Right cardiac atrium (tissue), 5 donors: ENCODE results near the gene TTC7B. TPM values are rescaled to one million over a fixed set of nuclear protein-coding genes. Genes with fewer than 3 reads are reported as not detected.
A peak's percentile ranks its signal among the peaks of the same experiment; 100 is the strongest.

Experiments
- ATAC-seq, 2 donors: fragments of 200-7000 bp; cut with Tn5 transposase; one replicate each; pipeline versions ENCODE4 v1.8.0 to v1.9.1; 2020; ENCODE audit warnings: moderate library complexity in 2 of 2, mild to moderate bottlenecking in 1 of 2
- DNase-seq, 3 donors: peaks; one replicate each; pipeline ENCODE4 v3.0.0-alpha.2; 2020
- H3K27ac ChIP-seq: one replicate; pipeline ENCODE4 v1.5.1; 2013; ENCODE audit warnings: mild to moderate bottlenecking, low read length, control low read depth, moderate library complexity
- H3K27me3 ChIP-seq: one replicate; pipeline ENCODE4 v1.6.1; 2013; ENCODE audit not compliant: control insufficient read depth, insufficient read depth
- H3K4me1 ChIP-seq: one replicate; pipeline ENCODE4 v1.6.1; 2013; ENCODE audit warnings: low read length; ENCODE audit not compliant: control insufficient read depth, insufficient read depth
- H3K4me3 ChIP-seq: one replicate; pipeline ENCODE4 v1.5.1; 2013; ENCODE audit warnings: low read length, control low read depth
- H3K9me3 ChIP-seq: one replicate; pipeline ENCODE4 v1.6.1; 2013; ENCODE audit warnings: low read length; ENCODE audit not compliant: control insufficient read depth
- WGBS: extraction: QIAGEN DNeasy Blood & Tissue Kit; methylation state at CpG from one replicate; pipeline ENCODE4 v1.1.7; 2013; 5-methylcytosine and 5-hydroxymethylcytosine counted together
- intact Hi-C, 4 donors: fragments of 100-400 bp; cut with DNase I; formaldehyde crosslinking; loops; one replicate each; pipeline versions ENCODE4 v1.11.0 to v1.14.0; 2022 to 2023
- polyA plus RNA-seq: library from polyadenylated mRNA; stranded (reverse); fragments of 200-250 nt; gene quantifications from one replicate; pipeline ENCODE4 v1.2.3, GENCODE V29; 2013
- total RNA-seq, 4 donors: library from RNA; stranded (reverse); fragmentation: NEBNext Ultra II Directional; extraction: Animal tissue kit (Norgen Biotek cat#: 25700); gene quantifications; one replicate each; pipeline ENCODE4 v1.2.1, GENCODE V29; 2021
- donor health status: healthy with polysubstance abuse.
- donor health status: DM: no; HTN: yes; CAD: no.
- donor health status: DM: no; HTN: no; CAD: no.
- donor health status: DM: no; HTN: yes; CAD: no; lungs with severe emphysema.
- donor health status: DM: yes; HTN: yes; CAD: no.

TTC7B gene
- total and polyA plus RNA-seq, 5 donors: 38.1 to 88.7 (median 82.8) TPM

DNA sequence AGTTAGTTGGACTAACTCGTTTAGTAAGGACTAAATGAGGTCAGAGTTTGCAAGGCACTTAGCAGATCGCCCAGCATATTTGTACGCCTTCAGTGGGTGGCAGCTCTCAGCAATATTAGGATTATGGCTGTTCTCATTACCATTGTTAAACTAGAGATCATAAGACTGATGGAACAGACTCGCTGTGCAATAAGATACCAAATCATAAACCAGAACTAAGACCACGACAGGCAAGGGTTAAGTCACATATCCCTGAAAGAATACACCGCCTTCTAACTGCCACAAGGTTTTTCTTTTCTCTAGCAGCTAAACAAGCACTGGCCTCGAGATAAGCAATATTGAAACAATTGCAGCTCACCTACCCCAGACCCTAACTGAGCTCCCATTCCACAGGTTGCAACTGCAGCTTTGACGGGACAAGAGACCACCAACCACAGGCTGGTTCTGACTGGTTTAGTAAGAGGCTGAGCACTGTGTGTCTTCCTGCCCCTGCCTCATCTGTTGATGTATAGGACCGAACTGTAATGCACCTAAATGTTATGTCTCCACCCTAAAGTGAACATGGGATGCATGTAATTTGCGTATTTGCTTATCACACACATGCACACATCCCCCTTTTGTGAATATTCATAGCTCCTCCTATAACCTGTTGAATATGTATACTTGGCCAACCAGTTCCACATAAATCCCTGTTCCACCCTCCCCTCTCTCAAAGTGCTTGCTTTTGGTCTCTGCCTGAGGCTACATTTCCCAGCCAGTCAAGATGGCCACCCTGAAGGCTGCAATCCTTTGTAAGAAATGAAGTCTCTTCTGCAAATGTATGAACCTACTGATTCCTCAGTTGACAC, 266.2 kb downstream of the TTC7B start:
- Histone ChIP-seq H3K9me3 (no peaks in the 10 kb centered on the region), H3K27me3 (no peaks in the 10 kb centered on the region), H3K4me1 (peaks cover 7% of the 10 kb centered on the region), H3K27ac (no peak overlapping the region), H3K4me3 (no peak overlapping the region)
- intact Hi-C loops: no loop called here
- ATAC-seq (no peak), DNase-seq (peak in 1 of 3 donors; percentile 3)
- WGBS: 86% methylated on average over 10 of the region's 10 CpGs

DNA sequence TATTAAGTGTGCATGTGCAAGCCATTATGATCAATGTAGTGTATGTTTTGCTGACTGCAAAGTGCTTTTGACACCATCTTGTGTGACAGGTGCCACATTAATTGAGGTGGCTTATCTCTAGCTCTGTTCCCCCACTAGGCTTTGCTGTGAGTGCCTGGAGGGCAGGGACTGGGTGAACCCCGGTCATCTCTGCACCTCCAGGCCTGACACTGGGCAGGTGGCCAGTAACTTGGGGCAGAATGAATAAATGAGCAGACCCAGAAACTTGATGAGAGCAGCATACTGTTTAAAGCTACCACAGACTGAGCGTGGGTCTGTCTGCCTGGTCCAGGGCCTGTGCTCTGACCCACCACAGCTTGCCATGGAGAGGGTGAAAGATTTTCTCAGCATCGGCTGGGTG, 267.8 kb downstream of the TTC7B start:
- Histone ChIP-seq H3K27ac (no peak overlapping the region), H3K4me1 (peaks cover 9% of the 10 kb centered on the region), H3K27me3 (no peaks in the 10 kb centered on the region), H3K4me3 (no peak overlapping the region), H3K9me3 (no peaks in the 10 kb centered on the region)
- whole genome bisulfite sequencing: 93% methylated on average over 3 of the region's 3 CpGs
- intact Hi-C loops: no loop called here
- peak in 2 of 3 donors; percentile 32 to 41 for DNase-seq
- no peak for ATAC-seq

DNA sequence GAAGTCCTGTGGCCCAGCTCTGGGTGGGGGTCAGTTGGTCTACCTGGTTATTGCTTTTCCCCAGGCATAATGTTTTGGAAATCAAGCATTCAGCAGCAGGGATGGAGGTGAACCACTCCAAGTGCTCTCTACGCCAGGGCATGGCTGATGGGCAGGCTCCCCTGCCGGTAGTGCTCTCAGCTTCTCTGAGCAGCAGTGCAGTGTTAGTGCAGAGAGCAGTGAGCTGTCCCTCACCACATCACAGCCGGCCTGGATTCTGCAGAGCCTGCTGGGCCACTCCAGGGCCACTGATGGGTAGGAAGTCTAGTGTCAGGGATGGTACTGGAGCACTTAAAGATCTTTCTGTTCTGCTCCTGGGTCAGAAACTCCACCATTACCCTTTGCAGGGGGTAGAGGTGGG, 268.3 kb downstream of the TTC7B start:
- H3K27ac ChIP-seq: no peak overlapping the region
- H3K27me3 ChIP-seq: no peaks in the 10 kb centered on the region
- DNase-seq (peak in 1 of 3 donors; percentile 23), ATAC-seq (no peak)
- peaks cover 9% of the 10 kb centered on the region for H3K4me1 ChIP-seq
- WGBS: 85% methylated on average over 3 of the region's 3 CpGs
- H3K9me3 ChIP-seq: no peaks in the 10 kb centered on the region
- no peak overlapping the region for H3K4me3 ChIP-seq
- intact Hi-C loops: no loop called here

DNA sequence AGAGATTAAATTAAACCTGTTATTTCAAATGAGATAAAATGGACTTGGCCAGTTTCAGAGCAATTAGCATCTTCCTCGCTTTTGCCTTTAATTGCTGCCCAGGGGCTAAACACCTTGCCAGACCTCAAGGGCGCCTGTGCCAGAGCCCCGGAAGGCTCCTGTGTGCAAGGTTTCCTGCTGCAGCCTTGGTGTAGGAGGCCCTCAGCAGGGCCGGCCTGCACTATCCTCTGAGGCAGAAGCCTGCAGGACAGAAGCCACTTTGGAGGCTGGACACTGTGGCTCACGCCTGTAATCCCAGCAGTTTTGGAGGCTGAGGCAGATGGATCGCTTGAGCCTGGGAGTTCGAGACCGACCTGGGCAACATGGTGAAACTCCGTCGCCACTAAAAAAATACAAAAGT, 269.0 kb downstream of the TTC7B start:
- ATAC-seq: no peak
- H3K27ac ChIP-seq: no peak overlapping the region
- no peaks in the 10 kb centered on the region for H3K27me3 ChIP-seq
- intact Hi-C loops: no loop called here
- peaks cover 9% of the 10 kb centered on the region for H3K4me1 ChIP-seq
- H3K9me3 ChIP-seq: no peaks in the 10 kb centered on the region
- DNase-seq: peak in 1 of 3 donors; percentile 37
- no peak overlapping the region for H3K4me3 ChIP-seq
- WGBS: 94% methylated on average over 10 of the region's 10 CpGs

DNA sequence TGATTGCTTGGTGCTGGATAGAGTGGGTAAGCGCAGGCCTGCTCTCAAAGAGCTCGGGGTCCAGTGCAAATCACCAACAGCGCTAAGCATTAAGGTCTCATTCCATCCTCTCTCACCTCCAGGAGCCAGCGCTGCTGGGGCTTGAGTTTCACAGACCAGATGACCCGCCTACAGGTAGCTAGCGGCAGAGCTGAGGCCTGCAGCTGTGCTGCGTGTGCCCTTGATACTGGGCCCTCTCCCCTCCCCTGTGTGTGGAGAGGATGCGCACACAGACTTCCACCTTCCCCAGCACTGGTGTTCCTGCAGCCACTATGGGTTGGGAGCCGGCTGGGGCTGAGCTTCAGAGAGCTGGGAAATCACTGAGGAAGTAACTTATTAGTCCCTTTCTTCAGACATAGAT, 269.5 kb downstream of the TTC7B start:
- intact Hi-C loops: no loop called here
- peak in 1 of 3 donors; percentile 12 for DNase-seq
- H3K4me1 ChIP-seq: peaks cover 9% of the 10 kb centered on the region
- 85% methylated on average over 9 of the region's 9 CpGs for WGBS
- no peaks in the 10 kb centered on the region for H3K9me3 ChIP-seq
- H3K27ac ChIP-seq: no peak overlapping the region
- no peak overlapping the region for H3K4me3 ChIP-seq
- H3K27me3 ChIP-seq: no peaks in the 10 kb centered on the region
- no peak for ATAC-seq

DNA sequence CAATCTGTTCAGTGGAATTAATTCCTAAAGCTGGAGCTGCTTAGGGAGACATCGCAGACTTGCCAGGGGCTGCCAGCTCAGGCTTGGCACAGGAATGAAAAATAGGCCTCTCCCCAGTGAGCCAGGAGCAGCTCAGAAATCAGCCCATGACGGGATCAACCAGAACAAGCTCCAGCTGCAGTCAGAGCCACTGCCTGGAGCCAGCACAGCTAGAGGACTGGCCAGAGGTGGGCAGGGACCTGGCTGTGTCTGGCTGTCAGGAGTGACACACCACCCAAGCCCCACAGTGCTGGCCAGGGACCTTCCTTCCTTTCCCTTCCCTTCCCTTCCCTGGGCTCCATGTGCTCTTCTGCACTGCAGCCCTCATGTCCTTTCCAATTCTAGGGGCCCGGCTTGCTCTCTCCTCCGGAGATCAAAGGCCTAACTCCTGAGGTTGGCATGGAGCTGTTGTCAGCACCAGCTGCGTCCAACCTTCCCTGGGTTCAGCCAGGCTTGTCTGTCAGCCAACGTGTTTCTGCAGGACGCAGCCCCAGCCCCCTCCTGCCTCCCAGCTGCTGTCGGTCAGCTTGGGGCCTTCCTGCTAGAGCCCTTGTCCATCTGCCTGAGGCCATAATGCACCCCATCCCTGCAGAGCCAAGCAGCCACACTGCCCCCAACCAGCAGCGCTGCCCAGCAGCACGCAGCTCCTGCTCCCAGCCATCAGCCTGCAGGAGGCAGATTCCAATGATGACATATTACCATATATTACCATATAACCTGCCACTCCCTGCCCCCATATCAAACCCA, 270.1 kb downstream of the TTC7B start:
- WGBS: 50% methylated on average over 10 of the region's 10 CpGs

DNA sequence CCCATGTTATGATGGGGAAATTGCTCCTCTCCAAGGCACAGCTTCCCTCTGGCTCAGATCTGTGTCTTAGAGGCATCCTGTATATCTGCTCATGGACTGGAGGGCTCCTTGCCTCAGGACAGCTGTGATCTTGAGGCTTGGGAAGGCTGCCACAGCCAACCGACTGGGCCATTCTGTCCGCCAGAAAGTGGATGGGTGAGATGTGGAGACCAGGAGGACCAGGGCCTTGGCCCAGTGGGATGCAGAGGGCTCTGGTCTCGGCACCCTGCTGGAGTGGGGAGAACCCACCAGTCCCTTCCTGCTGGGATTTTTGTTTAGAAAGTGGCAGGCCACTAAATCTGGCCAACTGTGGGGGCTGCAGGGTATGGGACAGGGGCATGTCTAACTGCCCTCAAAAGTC, 270.8 kb downstream of the TTC7B start:
- peaks cover 9% of the 10 kb centered on the region for H3K4me1 ChIP-seq
- no peak overlapping the region for H3K4me3 ChIP-seq
- H3K27ac ChIP-seq: peak overlapping the region; percentile 46
- ATAC-seq (peak in 1 of 2 donors; percentile 10), DNase-seq (peak in 2 of 3 donors; percentile 14 to 36)
- H3K9me3 ChIP-seq: no peaks in the 10 kb centered on the region
- 75% methylated on average over 3 of the region's 3 CpGs for WGBS
- H3K27me3 ChIP-seq: no peaks in the 10 kb centered on the region
- intact Hi-C loops: no loop called here

More for the DNA sequence above, 270.1 kb downstream of the TTC7B start:
- H3K27me3 ChIP-seq: no peaks in the 10 kb centered on the region
- intact Hi-C loops: no loop called here
- H3K9me3 ChIP-seq: no peaks in the 10 kb centered on the region
- ATAC-seq (peak; percentile 80 to 82), DNase-seq (peak; percentile 39 to 77 (median 75))
- H3K4me1 ChIP-seq: peaks cover 9% of the 10 kb centered on the region
- no peak overlapping the region for H3K4me3 ChIP-seq
- peak overlapping the region; percentile 46 for H3K27ac ChIP-seq

DNA sequence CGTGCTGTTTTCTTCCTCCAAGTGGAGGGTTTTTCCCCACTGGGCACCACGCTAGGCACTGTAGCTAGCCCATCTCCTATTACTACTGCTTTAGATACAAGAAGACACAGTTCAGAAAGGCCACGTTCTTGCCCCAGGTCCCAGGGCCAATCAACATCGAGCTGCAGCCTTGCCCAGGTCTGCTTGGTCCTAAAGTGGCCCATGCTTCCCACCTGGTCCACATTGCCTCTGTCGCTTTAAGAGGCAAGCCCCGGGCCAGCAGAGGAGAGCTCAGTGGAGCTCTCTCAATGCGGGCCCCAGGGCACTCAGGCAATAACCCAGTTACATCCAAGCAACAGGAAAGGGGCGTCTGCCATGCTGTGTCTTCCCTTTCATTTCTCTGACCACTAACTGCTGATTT, 271.3 kb downstream of the TTC7B start:
- peaks cover 9% of the 10 kb centered on the region for H3K4me1 ChIP-seq

DNA sequence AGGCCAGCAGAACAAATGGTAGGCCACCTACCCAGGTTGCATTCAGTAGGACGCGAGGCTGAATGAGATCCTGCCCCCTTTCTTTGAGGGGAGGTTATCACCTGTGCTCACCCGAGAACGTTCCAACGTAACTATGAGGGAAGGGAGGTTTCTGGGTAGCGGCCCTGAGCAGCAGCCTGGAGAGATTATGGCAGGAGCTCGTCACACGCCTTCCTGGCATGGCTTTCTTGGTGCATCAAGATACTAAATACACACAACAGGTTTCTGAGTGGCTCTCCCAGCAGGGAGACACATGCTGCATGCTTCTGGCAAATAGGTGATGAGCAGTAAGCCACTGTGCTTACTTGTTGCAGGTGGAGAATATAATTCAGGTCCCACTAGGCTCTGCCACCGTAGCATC, 271.7 kb downstream of the TTC7B start:
- no peak overlapping the region for H3K27ac ChIP-seq
- peaks cover 9% of the 10 kb centered on the region for H3K4me1 ChIP-seq
- peak in 1 of 3 donors; percentile 12 for DNase-seq
- 87% methylated on average over 9 of the region's 9 CpGs for WGBS
- H3K9me3 ChIP-seq: no peaks in the 10 kb centered on the region
- H3K27me3 ChIP-seq: no peaks in the 10 kb centered on the region
- ATAC-seq: no peak
- H3K4me3 ChIP-seq: no peak overlapping the region
- intact Hi-C loops: no loop called here

More for the DNA sequence above, 271.3 kb downstream of the TTC7B start:
- H3K27me3 ChIP-seq: no peaks in the 10 kb centered on the region
- peak in 1 of 3 donors; percentile 41 for DNase-seq
- H3K27ac ChIP-seq: peak overlapping the region; percentile 46
- WGBS: 85% methylated on average over 8 of the region's 8 CpGs
- intact Hi-C loops: no loop called here
- H3K4me3 ChIP-seq: no peak overlapping the region
- ATAC-seq: no peak
- H3K9me3 ChIP-seq: no peaks in the 10 kb centered on the region

DNA sequence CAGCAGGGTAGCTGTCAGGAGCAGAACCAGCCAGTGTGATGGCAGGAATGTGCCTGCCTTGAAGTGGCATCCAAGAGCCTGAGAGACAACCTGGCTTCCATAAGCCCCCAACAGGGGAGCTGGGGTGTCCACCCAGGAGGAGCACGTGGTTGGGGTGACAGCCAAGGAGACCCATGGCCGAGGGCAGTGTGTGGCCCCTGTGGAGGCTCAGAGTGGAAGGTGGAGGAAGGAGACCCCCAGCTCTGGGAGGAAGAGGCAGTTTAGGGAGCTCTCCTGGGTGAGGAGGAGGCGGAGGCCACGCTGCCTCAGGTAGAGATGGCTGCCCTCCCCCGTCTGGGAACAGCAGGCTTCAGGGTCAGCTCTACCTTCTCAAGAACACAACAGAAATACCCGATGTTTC, 272.4 kb downstream of the TTC7B start:
- DNase-seq: peak in 2 of 3 donors; percentile 27 to 31
- intact Hi-C loops: no loop called here
- 95% methylated on average over 6 of the region's 6 CpGs for WGBS
- H3K4me1 ChIP-seq: peaks cover 9% of the 10 kb centered on the region
- no peak overlapping the region for H3K4me3 ChIP-seq
- H3K27ac ChIP-seq: no peak overlapping the region
- no peaks in the 10 kb centered on the region for H3K9me3 ChIP-seq
- ATAC-seq: no peak
- no peaks in the 10 kb centered on the region for H3K27me3 ChIP-seq

DNA sequence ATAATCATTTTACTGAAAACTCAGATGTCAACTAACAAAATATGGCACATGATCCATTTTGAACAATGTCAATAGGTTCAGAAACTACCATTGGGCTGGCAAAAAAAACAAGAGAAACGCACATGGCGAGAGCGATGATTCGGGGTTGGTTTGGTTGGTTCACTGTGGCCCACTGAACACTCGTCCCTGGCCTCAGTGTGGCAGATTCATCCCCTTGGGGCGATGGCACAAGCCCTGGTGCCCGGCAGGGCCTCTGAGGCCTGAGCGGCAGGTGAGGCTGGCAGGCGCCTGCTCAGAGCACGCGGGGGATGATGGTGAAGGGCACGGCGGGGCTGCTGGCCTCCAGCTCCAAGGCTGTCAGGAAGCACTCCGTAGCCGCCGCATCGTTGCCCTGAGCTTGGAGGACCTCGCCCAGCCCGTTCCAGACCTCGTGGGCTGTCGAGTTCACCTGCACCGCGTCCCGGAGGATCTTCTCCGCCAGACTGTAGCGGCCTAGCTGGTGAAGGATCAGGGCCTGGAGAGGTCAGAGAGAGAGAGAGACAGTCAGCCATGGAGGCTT, 275.1 kb downstream of the TTC7B start:
- WGBS: 97% methylated on average over 26 of the region's 26 CpGs
- no peaks in the 10 kb centered on the region for H3K9me3 ChIP-seq
- ATAC-seq (no peak), DNase-seq (peak in 2 of 3 donors; percentile 43 to 50)
- no peak overlapping the region for H3K27ac ChIP-seq
- intact Hi-C loops: no loop called here
- no peaks in the 10 kb centered on the region for H3K27me3 ChIP-seq
- no peak overlapping the region for H3K4me3 ChIP-seq
- peaks cover 12% of the 10 kb centered on the region for H3K4me1 ChIP-seq
